ENCODE results near the gene ABCA13.

- TF ChIP-seq POLR2AphosphoS5 (IDR thresholded peaks at IDR 0.05; ENCODE audit: borderline replicate concordance, low read depth, low read length): no peak
- no peak for TF ChIP-seq EZH2 (IDR thresholded peaks at IDR 0.05)
- no peak for TF ChIP-seq FOXP2 (optimal IDR thresholded peaks at IDR 0.05; ENCODE audit: control extremely low read depth, extremely low read length, insufficient read depth)
Observed at GRCh38 chr7:48295296-48295971, 124.2 kb downstream of the ABCA13 start.
